ENCODE results near the gene RYR2.
"Not testable (repeated sequence)": the region's sequence is repeated elsewhere in the genome, so short reads cannot be mapped to it uniquely, and the experiment has no call there.

Gene RYR2

DNA sequence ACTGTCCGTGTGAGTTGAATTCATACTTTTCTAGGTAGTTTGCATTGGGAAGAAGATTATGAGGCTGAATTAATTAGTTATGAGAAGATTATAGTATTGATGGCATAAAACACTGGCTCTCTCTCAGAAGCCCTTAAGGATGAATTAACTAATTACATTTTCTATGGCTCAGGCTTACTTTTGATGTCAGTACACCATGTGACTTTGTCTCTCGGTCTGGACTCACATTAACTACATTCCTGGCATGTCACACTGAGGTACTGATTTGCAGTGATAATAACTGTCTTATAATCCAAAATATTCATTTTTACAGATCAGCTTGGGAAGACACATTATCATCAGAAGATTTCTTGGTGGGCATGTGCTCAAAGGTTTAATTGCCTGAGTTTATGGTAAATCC, 486.6 kb downstream of the RYR2 start:
- DNase-seq (ENCODE audit: low read depth in 2 of 2, low spot score in 1 of 2): no peak

DNA sequence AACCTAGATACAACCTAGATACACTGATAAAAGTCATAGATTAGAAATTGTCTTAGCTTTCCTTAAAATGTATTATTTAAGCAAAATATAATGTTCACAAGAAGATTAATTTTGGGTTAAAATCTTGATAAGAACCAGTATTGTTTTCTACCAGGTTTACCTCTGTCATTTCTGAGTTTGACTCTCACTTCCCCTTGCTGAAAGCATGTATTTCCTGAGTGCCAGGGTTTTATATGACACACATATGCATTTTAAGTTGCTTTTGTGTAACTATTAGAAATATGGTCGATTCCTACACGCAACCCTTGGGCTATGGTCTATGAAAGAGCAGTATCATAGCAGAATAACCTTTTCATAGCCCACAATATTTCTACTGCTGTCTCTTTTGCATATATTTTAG, 497.1 kb downstream of the RYR2 start:
- no peak for DNase-seq (ENCODE audit: low read depth in 2 of 2, low spot score in 1 of 2)

DNA sequence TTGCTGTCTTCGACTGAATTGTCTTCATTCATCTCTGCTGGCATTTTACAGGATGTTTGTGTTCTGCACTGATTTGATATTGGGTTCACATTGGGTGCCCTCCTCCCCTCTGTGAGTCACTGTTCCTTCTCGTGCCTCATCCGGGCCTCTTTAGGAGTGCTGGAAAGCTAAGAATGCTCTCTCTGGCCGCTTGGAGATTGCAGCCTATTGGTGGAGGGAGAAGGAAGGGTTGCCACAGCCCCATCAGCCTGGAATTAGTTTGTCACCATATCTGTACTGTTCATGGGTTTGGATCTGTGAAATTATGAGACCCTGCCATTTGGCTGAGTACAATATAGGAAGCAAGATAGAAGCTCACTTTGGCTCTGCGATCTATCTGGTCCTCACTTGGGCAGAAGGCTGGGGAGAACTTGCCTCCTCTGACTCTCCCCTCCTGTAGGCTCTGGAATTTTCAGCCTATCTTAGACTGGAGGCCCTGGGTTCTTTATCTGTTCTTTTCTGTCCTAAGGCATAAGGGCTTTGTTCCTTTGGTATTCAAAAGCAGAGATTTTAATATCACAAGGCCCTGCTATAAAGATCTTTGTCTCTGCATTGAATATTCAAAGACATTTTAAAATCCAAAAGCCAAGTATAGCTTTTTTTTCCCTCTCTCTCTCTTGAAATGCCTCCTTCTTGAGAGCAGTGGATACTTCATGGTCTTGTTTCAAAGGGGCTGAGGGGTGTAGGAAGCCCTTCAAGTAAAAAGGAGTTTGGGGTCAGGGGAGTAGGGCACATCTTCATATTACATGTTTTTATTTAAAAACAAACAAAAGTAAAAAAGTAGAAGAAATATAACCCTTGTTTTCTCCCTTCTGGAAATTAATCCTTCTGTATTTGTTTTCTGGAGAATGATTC, 500.8 kb downstream of the RYR2 start:
- no peak for DNase-seq (ENCODE audit: low read depth in 2 of 2, low spot score in 1 of 2)

DNA sequence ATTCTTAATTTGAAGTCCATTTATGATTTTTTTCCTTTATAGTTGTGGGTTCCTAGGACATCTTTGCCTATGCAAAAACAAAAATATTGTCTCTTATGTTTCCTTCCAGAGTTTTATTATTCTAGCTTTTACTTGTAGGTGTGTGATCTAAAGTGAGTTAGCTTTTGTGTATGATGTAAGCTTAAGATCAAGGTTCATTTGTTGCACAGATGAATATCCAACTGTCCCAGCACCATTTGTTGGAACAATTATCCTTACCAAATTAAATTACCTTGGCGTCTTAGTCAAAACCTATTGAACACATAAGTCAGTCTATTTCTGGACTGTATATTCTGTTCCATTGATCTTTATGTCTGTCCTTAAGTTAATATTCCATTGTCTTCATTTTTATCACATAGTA, 511.1 kb downstream of the RYR2 start:
- no peak for DNase-seq (ENCODE audit: low read depth in 2 of 2, low spot score in 1 of 2)

DNA sequence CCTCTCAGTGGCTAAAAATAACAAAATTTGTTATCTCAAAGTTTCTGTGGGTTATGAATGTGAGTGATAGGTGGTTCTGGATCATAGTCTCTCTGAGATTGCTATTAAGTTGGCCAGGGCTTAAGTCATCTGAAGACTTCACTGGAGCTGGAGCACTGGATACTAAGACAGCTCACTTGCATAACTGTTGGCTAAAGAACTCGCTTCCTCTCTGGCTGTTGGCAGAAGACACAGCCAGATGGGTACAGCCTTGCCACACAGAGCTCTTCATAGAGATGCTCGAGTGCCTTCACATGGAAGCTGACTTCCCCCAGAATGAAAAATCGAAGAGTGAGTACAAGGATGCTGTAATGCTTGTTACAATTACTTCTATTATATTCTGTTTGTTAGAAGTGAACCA, 514.9 kb downstream of the RYR2 start:
- no peak for DNase-seq (ENCODE audit: low read depth in 2 of 2, low spot score in 1 of 2)

DNA sequence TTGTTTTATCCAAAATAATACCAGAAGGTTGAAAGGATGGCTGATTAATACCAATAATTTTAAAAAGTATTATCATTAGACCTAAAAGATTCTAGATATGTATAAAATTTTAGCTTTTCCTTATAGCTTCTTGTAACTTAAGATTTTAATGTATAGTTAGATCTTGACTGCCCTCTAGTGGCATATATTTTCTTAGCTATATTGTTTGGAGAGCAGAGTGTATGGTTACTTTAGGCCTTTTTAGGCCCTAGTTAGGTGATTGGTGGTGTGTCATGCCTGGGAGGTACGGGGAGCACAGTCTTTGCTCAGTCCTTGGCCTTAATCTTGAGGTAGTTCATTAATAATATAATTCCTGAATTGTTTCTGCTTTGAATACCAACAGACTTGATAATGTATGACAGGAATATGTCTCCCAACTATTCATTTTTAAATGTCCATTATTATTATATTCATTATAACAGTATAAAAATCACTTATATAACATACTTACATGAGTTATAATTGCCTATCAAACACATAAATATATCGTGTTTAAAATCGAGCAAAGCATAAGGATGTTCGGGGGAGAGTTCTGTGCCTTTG, 520.3 kb downstream of the RYR2 start:
- no peak for DNase-seq (ENCODE audit: low read depth in 2 of 2, low spot score in 1 of 2)

DNA sequence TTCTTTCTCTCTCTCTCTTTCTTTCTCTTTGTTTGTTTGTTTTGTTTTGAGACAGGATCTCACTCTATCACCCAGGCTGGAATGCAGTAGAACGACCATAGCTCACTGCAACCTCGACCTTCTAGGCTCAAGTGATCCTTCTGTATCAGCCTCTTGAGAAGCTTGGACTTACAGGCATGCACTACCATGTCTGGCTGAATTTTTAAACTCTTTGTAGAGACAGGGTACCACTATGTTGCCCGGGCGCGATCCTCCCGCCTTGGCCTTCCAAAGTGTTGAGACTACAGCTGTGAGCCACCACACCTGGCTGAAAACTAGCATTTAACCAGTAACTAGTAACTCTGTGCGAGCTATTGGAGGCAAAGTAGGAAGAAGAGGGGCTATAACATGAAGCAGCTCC, 523.3 kb downstream of the RYR2 start:
- DNase-seq (ENCODE audit: low read depth in 2 of 2, low spot score in 1 of 2): no peak

DNA sequence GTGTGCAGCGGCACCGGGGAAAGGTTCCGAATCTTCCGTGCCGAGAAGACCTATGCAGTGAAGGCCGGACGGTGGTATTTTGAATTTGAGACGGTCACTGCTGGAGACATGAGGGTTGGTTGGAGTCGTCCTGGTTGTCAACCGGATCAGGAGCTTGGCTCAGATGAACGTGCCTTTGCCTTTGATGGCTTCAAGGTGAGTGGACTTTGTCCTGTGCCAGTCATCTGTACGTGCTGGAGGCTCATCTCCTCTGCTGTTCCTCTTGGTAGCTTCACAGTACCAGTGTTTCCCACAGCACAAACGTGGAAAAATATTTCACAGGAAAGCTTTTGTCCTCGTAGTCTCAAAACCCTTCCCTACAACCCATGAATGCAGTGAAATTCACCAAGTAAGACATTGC, 524.6 kb downstream of the RYR2 start:
- no peak for DNase-seq (ENCODE audit: low read depth in 2 of 2, low spot score in 1 of 2)

DNA sequence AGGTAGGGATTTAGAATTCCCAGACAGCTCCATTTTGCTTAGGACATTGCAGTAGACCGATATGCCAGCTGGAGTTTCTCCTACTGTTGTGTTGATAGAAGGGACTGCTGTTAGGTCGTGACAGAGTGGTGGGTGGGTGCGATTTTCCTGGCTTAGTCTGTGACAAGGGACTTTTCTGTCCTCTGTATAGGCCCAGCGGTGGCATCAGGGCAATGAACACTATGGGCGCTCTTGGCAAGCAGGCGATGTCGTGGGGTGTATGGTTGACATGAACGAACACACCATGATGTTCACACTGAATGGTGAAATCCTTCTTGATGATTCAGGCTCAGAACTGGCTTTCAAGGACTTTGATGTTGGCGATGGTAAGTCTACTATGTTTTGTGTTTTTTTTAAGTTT, 527.0 kb downstream of the RYR2 start:
- DNase-seq (ENCODE audit: low read depth in 2 of 2, low spot score in 1 of 2): no peak

DNA sequence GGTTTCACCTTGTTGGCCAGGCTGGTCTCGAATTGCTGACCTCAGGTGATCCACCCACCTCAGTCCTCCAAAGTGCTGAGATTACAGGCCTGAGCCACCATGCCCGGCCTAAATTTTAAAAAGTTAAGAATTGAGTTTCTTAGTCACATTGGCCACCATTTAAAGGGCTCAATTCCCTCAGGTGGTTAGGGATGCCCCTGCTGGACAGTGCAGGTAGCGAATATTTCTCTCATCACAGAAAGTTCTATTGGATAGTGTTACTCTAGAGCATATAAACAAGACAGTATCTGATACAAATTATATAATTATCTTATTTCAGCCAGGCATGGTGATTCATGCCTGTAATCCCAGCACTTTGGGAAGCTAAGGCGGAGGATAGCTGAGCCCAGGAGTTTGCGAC, 528.5 kb downstream of the RYR2 start:
- DNase-seq (ENCODE audit: low read depth in 2 of 2, low spot score in 1 of 2): no peak

DNA sequence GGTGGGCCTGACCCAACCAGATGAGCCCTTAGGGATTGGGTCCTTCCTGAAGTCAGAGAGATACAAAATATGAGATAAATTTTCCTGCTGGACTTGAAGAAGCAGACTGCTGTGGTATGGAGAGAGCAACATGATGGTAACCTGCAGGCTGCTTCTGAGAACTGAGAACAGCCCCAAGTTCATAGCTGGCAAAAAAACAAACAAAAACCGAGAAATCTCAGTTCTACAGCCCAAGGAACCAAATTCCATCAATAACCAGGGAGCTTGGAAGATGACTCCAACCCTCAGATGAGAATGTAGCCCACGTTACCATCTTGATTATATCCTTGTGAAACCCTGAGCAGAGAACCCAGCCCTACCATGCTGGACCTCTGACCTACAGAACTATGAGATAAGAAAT, 532.6 kb downstream of the RYR2 start:
- DNase-seq (ENCODE audit: low read depth in 2 of 2, low spot score in 1 of 2): no peak

DNA sequence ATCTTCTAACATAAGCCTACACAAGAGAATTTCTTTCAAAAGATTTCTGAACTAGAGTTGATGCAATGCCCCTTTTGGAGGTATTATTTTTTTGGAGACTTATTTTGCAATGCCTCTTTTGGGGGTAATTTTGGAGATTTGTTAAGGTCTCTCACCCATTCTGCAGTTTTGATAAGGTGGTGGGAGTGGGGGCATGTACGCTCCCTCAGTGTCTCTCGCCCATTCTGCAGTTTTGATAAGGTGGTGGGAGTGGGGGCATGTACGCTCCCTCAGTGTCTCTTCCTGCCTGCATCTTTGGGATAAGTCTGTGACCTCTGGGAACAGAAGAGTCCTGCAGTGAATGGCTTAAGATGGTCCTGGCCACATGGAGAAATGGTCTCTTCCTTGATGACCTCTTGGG, 536.6 kb downstream of the RYR2 start:
- no peak for DNase-seq (ENCODE audit: low read depth in 2 of 2, low spot score in 1 of 2)

DNA sequence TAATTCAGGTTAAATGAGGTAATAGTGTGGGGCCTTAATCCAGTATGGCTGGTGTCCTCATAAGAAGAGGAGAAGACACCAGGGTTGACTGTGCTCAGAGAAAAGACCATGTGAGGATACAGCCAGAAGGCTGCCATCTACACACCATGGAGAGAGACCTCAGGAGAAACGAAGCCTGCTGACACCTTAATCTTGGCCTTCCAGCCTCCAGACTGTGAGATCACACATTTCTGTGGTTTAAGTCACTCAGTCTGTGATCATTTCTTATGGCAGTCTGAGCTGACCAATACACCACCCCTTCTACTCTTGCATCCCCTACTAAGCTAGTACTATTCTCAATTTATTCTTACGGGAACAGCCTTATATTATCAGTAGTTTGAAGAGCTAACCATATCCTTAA, 538.7 kb downstream of the RYR2 start:
- DNase-seq (ENCODE audit: low read depth in 2 of 2, low spot score in 1 of 2): no peak

DNA sequence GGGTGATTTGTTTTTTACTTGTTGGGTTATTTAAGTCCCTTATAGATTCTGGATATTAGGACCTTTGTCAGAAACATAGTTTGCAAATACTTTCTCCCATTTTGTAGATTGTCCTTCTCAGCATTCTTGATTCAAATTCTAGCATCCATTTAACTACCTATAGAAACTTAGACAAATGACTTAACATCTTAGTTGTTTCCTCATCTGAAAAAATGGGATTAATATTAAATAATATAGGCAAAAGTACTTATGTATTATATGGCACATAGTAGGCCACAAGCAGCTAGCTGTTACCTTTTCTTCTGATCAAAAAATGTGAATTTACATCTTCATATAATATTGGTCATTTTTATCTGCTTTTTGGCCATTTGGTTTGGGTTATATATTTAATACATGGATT, 541.3 kb downstream of the RYR2 start:
- DNase-seq (ENCODE audit: low read depth in 2 of 2, low spot score in 1 of 2): no peak

DNA sequence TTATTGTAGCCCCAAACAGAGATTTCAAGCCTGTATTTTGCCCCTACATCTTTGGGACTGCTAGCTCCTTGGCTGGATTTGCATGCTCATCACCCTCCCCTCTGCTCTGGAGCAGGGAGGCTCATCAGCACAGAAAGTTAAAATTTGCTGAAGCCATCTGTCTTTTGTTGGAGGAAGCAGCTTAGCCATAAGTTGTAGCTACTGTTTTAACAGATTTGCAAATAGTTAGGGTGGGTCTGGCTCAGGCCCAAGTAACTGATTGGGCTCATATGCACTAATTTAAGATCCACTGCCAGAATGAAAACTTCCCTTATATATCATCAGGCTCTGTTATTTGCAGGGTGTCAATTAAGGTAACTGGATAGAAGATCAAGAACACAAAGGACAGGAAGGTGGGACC, 541.8 kb downstream of the RYR2 start:
- DNase-seq (ENCODE audit: low read depth in 2 of 2, low spot score in 1 of 2): no peak

DNA sequence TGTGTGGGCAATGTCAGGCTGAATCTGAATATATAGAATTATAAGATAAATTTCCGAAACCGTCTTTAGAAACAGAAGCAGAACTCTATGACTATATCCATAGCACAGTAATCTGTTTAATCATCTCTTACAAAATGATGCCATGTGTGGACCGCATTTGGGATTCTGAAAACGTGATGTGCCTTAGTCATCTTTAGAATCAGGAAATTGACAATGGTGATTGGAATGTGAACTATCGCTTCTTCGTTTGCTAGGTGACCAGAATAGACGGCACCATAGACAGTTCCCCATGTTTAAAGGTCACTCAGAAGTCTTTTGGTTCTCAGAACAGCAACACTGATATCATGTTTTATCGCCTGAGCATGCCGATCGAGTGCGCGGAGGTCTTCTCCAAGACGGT, 548.4 kb downstream of the RYR2 start:
- no peak for DNase-seq (ENCODE audit: low read depth in 2 of 2, low spot score in 1 of 2)

DNA sequence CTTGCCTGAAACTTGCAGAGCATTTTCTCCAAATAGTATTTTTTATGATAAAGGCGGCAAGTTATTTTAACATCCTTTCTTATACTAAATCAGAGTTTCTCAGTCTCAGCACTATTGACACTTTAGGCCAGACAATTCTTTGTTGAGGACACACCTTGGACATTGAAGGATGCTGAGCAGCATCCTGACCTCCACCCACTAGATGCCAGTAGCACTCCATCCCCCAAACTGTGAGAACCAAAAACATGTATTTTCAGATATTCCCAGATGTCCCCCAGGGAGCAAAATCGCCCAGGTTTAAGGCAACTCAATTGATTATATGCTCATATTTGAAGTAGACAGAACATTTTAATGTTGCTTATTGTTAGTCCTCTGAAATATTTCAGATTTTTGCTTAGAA, 549.4 kb downstream of the RYR2 start:
- DNase-seq (ENCODE audit: low read depth in 2 of 2, low spot score in 1 of 2): no peak

DNA sequence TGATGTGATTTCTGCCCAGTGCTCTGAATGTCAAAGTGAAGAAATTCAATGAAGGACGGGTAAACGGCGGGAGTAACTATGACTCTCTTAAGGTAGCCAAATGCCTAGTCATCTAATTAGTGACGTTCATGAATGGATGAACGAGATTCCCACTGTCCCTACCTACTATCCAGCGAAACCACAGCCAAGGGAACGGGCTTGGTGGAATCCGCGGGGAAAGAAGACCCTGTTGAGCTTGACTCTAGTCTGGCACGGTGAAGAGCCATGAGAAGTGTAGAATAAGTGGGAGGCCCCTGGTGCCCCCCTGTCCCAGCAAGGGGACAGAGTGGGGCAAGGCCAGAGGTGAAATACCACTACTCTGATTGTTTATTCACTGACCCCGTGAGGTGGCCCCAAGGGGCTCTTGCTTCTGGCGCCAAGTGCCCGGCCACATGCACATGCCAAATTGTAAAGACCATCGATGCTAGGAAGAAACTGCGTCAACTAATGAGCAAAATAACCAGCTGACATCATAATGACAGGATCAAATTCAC, 561.1 kb downstream of the RYR2 start:
- not testable (repeated sequence) for DNase-seq (ENCODE audit: low read depth in 2 of 2, low spot score in 1 of 2)

DNA sequence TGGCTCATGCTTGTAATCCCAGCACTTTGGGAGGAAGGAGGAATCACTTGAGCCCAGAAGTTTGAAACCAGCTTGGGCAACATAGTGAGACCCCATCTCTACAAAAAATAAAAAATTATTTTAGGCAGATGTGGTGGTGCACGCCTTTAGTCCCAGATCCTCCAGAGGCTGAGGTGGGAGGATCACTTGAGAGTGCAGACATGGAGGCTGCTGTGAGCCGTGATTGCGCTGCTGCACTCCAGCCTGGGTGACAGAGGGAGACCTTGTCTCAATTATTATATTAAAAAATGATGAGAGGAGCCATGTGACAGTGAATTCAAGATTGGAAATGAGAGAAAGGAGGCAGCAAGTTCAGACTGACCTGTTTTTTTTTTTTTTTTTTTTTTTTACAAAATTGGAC, 566.4 kb downstream of the RYR2 start:
- DNase-seq (ENCODE audit: low read depth in 2 of 2, low spot score in 1 of 2): no peak

DNA sequence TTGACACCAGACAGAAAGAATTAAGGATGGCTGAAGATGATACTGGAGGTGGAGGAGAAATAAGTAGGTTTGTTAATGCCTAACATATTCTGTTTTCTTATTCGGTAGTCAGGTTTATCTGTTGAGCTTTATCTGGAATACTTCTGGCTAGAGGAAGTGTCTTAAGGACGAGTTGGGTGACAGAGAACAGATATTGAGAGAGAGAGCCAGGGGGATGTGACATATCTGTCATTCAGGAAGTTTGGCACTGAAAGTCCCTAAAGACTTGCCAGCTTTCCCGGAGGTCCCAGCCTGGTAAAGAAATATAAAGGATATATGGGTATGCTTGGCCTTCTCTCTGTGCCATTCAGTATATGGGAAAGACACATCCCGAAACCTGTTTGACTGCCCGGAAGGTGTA, 568.2 kb downstream of the RYR2 start:
- DNase-seq (ENCODE audit: low read depth in 2 of 2, low spot score in 1 of 2): no peak

DNA sequence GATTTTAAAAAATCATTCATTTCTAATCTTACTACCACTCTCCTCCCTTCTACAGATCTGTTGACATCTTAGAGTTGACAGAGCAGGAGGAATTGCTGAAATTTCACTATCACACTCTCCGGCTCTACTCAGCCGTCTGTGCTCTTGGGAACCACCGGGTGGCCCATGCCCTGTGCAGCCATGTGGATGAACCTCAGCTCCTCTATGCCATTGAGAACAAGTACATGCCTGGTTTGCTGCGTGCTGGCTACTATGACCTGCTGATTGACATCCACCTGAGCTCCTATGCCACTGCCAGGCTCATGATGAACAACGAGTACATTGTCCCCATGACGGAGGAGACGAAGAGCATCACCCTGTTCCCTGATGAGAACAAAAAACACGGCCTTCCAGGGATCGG, 572.0 kb downstream of the RYR2 start:
- DNase-seq (ENCODE audit: low read depth in 2 of 2, low spot score in 1 of 2): no peak

DNA sequence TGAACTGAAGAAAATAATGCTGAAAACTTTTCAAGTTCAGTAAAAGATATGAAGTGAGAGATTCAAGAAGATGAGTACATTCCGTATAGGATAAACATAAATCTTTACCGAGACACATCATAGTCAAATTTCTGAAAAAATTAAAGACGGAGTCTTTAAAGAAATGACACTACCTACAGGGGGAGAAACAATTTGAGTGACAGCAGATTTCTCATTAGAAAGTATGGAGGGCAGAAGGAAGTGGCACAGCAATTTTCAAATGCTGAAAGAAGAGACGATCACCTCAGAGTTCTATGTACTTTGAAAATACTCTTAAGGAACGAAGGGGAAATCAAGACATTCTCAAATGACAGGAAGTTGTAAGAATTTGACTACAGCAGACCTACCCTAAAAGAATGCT, 577.6 kb downstream of the RYR2 start:
- DNase-seq (ENCODE audit: low read depth in 2 of 2, low spot score in 1 of 2): no peak

DNA sequence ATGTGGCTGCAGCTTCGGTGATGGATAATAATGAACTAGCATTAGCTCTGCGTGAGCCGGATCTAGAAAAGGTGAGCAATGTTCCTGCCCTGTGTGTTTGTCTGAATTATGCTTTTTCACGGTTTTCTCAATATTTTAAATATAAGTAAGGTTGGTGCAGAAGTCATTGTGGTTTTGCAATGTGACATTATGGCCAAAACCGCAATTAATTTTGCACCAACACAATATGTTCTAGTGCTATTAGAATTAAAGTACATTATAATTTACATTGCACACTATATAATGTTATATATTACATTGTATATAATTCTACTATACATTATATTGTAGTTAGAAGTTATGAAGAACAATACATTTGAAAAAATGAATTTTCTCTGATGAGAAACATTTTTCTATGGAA, 592.9 kb downstream of the RYR2 start:
- DNase-seq (ENCODE audit: low read depth in 2 of 2, low spot score in 1 of 2): no peak
